Esophagus (tissue), 2 donors: ENCODE measurements around the gene SPACDR. TPM values are rescaled to one million over a fixed set of nuclear protein-coding genes. Genes with fewer than 3 reads are reported as not detected.
A peak's percentile ranks its signal among the peaks of the same experiment; 100 is the strongest.

Experiments
- H3K27ac ChIP-seq, 2 donors: one replicate each; pipeline ENCODE4 v1.5.1; 2013; ENCODE audit warnings: low read depth in 2 of 2, mild to moderate bottlenecking in 2 of 2, inconsistent platforms in 1 of 2, low read length in 1 of 2, moderate library complexity in 1 of 2
- H3K27me3 ChIP-seq, 2 donors: one replicate each; pipeline ENCODE4 v1.6.1; 2013; ENCODE audit warnings: low read length in 2 of 2, control low read depth in 1 of 2, mild to moderate bottlenecking in 1 of 2; ENCODE audit not compliant: insufficient read depth in 2 of 2, control insufficient read depth in 1 of 2
- H3K36me3 ChIP-seq, 2 donors: one replicate each; pipeline ENCODE4 v1.6.1; 2013; ENCODE audit warnings: low read length in 1 of 2; ENCODE audit not compliant: control insufficient read depth in 2 of 2, insufficient read depth in 2 of 2
- H3K4me1 ChIP-seq, 2 donors: one replicate each; pipeline ENCODE4 v1.6.1; 2013; ENCODE audit warnings: low read length in 1 of 2; ENCODE audit not compliant: control insufficient read depth in 2 of 2, insufficient read depth in 2 of 2
- H3K4me3 ChIP-seq, 2 donors: one replicate each; pipeline ENCODE4 v1.5.1; 2013; ENCODE audit warnings: low read length in 2 of 2, mild to moderate bottlenecking in 2 of 2, low read depth in 1 of 2, moderate library complexity in 1 of 2
- H3K9me3 ChIP-seq, 2 donors: one replicate each; pipeline ENCODE4 v1.6.1; 2013; ENCODE audit warnings: mild to moderate bottlenecking in 2 of 2, low read depth in 1 of 2, low read length in 1 of 2, moderate library complexity in 1 of 2; ENCODE audit not compliant: control insufficient read depth in 2 of 2, insufficient read depth in 1 of 2
- WGBS, 2 donors: extraction: QIAGEN DNeasy Blood & Tissue Kit; methylation state at CpG; one replicate each; pipeline ENCODE4 v1.1.7; 2013; 5-methylcytosine and 5-hydroxymethylcytosine counted together
- polyA plus RNA-seq, 2 donors: library from polyadenylated mRNA; stranded (reverse); fragments of 200-250 nt; gene quantifications; one replicate each; pipeline ENCODE4 v1.2.3, GENCODE V29; 2013
- donor health status: healthy with polysubstance abuse.
- donor health status: Bipolar disorder and iron deficiency.

The SPACDR gene
- polyA plus RNA-seq, 2 donors: 0.31 to 0.65 TPM

DNA sequence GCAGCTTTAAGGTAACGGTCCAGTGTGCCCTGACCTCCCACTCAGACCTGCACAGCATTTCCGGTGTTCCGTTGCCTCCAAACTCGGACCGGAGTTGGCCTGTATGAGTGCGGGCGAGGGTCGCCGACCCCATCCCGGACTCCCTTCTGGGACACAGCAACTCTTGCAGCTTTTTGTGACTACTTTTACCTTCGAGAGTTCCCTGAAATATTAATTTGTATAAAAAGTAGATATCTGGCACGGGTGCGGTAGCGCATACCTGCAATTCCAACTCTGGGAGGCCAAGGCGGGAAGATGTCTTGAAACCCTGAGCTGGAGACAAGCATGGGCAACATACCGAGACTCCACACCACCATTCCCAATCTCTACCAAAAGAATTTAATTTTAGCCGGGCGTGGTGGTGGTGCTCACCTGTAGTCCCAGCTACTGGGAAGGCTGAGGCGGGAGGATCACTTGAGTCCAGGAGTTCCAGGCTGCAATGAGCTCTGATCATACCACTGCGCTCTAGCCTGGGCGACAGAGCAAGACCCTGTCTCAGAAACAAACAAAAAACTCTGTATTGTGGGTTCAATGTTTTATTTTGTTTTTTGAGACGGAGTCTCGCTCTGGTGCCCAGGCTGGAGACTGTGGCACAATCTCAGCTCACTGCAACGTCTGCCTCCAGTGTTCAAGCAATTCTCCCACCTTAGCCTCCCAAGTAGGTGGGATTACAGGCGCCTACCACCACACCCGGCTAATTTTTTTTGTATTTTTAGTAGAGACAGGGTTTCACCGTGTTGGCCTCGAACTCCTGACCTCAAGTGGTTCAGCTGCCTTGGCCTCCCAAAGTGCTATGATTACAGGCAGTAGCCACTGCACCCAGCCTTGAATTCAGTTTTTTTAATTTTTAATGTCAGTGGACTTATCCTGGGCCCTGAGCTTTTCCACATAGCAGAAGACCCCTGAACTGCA lies 26.6 kb downstream of the SPACDR start:
- H3K27ac ChIP-seq: peak overlapping the region in 1 of 2 donors; percentile 36
- no peak overlapping the region for H3K4me3 ChIP-seq
- H3K36me3 ChIP-seq: peaks cover 5 to 14% of the 10 kb centered on the region in 2 donors
- 90 to 92% methylated on average over 28 of the region's 28 CpGs for WGBS, 2 donors
- H3K4me1 ChIP-seq: peaks cover 3 to 8% of the 10 kb centered on the region in 2 donors
- no peaks in the 10 kb centered on the region for H3K9me3 ChIP-seq
- H3K27me3 ChIP-seq: no peaks in the 10 kb centered on the region

DNA sequence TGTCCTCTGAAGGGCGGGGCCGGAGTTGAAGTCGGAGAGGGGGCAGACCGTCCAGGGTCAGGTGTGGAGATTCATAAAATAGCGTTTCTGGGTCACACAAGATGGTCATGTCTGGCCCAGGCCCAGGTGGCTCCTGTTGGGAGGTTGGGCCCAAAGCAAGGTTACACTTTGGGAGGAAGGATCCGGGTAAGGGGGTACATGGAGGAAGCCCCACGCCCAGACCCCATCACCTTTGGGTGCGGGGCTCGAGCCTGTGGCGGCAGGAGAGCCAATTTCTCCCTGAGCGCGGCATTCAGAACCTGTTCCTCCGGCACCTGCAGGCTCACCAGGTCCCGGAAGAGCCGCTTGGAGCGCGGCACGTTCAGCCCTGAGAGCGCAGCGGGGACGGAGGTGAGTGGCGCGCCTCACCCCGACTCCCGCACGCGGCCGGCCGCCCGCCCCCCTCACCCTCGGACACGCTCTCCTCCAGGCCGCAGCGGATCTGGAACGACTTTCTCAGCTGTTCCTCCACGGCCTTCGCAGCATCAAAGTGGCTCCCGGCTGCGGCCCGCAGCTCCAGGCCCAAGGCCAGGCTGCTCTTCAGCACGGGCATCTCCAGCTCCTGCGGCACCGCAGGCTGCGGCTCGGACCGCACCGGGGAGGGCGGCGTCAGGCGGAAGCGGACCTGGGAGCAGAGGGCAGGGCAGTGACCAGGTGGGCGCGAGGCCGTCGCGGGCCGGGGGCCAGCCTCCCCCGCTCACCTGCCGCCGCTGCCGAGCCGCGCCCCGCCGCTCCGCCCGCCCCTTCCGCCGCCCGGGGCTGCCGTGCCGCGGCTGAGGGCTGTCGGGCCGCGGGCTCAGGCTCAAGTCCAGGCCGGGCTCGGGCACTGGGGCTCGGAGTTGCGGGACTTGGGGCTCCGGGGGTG lies 28.4 kb downstream of the SPACDR start:
- H3K9me3 ChIP-seq: no peaks in the 10 kb centered on the region
- no peaks in the 10 kb centered on the region for H3K27me3 ChIP-seq
- H3K4me3 ChIP-seq: peak overlapping the region; percentile 93 to 98
- peaks cover 5 to 14% of the 10 kb centered on the region in 2 donors for H3K36me3 ChIP-seq
- peaks cover 11 to 18% of the 10 kb centered on the region in 2 donors for H3K4me1 ChIP-seq
- WGBS, 2 donors: 1% methylated on average over 64 to 81 of the region's 81 CpGs
- peak overlapping the region; percentile 97 to 99 for H3K27ac ChIP-seq

DNA sequence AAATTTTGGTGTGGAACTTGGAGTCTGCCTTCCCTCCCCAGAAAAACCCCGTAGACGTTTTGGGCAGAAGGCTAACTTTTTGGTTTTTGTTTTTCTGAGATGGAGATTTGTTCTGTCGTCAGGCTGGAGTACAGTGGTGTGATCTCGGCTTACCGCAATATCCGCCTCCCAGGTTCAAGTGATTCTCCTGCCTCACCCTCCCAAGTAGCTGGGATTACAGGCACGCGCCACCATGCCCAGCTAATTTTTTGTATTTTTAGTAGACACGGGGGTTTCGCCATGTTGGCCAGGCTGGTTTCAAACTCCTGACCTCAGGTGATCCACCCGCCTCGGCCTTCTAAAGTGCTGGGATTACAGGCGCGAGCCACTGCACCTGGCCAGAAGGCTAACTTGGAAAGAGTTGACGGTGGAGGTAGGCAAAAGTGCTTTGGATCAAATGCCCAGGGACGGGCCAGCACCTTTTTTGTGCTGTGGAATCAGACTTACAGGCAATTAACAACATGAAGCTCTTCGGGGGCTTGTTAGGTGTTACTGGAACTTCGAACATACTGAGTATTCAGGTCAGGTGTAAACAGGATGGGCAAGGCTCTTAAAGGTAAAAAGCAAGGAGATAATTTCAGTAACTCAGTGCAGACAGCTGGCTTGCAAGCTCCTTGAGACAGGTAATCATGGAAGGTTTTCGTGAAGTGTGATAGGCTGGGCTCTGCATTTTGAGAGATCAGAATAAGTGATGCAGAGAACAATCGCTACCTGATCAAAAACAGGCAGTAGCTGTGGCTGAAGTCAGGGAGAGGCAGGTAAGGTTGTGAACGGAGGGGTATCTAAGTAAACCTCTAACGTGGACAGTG lies 29.5 kb downstream of the SPACDR start:
- Histone ChIP-seq H3K4me3 (peak overlapping the region in 1 of 2 donors; percentile 98), H3K36me3 (peaks cover 5 to 14% of the 10 kb centered on the region in 2 donors), H3K4me1 (peaks cover 11 to 20% of the 10 kb centered on the region in 2 donors), H3K27me3 (no peaks in the 10 kb centered on the region), H3K27ac (peak overlapping the region; percentile 47 to 97), H3K9me3 (no peaks in the 10 kb centered on the region)
- WGBS, 2 donors: 75% methylated on average over 22 of the region's 22 CpGs

DNA sequence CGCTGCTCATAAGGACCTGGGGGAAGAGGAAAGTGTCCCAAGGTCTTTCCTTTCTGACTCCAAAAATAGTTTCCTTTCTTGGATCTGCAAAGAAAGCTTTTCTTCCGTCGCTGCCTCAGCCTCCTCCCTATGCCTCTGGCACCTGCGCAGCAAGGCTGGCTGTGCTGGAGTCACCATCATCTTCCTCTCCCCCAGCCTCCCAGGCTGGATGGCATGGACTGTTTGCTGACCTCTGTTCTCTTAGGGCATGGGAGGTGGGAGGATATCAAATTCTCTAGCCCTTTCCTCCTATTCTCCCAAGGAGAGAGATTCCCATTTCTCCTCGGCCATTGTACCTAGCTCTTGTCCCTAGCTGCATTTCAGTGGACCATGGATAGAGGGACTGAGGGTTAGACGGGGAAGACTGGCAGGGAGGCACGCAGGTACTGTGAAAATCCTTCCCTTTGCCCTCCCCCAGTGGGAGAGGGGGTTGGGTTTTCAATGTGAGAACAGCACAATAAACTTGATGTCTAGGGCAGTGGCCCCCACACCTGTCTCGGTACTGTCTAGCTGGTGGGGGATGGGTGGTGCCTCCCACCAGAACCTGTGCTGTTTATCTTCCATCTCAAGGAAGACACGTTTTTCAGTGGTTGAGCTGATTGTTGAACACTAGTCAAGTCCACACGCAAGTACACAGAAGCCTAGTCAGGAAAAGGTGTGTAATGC lies 30.3 kb downstream of the SPACDR start:
- Histone ChIP-seq H3K27ac (peak overlapping the region in 1 of 2 donors; percentile 24), H3K27me3 (no peaks in the 10 kb centered on the region), H3K9me3 (no peaks in the 10 kb centered on the region), H3K4me1 (peaks cover 11 to 20% of the 10 kb centered on the region in 2 donors), H3K36me3 (peaks cover 5 to 14% of the 10 kb centered on the region in 2 donors), H3K4me3 (no peak overlapping the region)
- WGBS, 2 donors: 74 to 78% methylated on average over 10 of the region's 10 CpGs

DNA sequence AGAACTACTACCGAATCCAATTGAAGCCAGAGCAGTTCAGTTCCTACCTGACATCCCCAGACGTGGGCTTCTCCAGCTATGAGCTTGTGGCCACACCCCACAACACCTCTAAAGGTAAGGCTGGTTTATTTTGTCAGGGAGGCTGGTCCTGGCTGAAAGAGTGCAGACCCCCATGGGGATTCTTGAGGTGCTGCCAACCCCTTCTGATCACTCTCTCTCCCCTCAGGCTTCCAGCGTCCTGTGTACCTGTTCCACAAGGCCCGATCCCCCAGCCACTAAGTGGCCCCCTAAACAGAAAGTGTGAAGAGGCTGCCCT lies 30.8 kb downstream of the SPACDR start:
- H3K27me3 ChIP-seq: no peaks in the 10 kb centered on the region
- H3K4me3 ChIP-seq: no peak overlapping the region
- H3K4me1 ChIP-seq: peaks cover 11 to 20% of the 10 kb centered on the region in 2 donors
- H3K27ac ChIP-seq: no peak overlapping the region
- no peaks in the 10 kb centered on the region for H3K9me3 ChIP-seq
- WGBS, 2 donors: 60 to 76% methylated on average over 4 of the region's 4 CpGs
- H3K36me3 ChIP-seq: peaks cover 5 to 14% of the 10 kb centered on the region in 2 donors

DNA sequence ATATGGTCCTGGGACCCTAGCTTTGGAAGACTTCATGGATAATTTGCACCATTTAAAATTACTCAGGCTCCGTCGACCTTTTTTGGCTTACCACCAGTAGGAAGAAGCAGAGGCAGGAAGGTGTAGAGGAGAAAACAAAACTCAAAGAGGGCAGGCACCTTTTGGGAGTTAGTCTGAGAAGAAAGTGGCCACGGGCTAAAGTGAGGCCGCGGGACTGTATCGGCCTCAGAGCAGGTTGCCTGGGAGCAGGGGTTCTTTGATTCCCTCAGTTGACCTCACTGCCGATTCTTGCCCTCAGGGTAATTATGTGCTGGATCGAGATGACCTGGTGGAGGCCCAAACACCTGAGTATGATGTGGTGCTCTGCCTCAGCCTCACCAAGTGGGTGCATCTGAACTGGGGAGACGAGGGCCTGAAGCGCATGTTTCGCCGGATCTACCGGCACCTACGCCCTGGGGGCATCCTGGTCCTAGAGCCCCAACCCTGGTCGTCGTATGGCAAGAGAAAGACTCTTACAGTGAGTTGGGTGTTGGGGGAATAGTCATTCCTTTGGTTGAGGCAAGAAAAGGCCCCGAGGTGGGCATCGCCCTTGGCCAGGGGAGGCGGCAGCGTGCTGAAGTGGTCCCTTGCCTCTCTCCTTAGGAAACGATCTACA lies 31.3 kb downstream of the SPACDR start:
- Histone ChIP-seq H3K4me3 (no peak overlapping the region), H3K4me1 (peaks cover 11 to 23% of the 10 kb centered on the region in 2 donors), H3K27me3 (no peaks in the 10 kb centered on the region), H3K9me3 (no peaks in the 10 kb centered on the region), H3K36me3 (peaks cover 5 to 14% of the 10 kb centered on the region in 2 donors), H3K27ac (peak overlapping the region in 1 of 2 donors; percentile 47)
- WGBS, 2 donors: 74 to 76% methylated on average over 21 of the region's 21 CpGs

DNA sequence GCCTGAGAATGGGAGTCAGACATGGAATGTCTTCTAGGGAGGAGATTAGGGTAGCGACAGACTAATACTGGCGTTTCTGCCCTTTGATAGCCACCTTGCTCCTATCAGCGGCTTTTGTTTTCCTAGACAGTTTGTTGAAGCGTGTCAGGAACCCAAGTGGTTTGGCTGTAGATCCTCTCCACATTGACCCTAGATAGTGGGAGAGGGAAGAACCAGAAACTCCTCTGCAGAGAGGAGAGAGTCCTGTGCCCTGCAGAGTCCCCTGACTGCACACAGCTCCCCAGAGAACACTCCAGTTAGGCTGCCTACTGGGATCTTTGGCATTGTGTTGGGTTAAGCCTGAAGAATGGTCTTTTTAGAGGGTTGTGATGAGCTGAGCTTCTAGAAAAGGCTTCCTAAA lies 32.0 kb downstream of the SPACDR start:
- no peaks in the 10 kb centered on the region for H3K27me3 ChIP-seq
- H3K4me1 ChIP-seq: peaks cover 11 to 23% of the 10 kb centered on the region in 2 donors
- H3K36me3 ChIP-seq: peaks cover 5 to 14% of the 10 kb centered on the region in 2 donors
- peak overlapping the region in 1 of 2 donors; percentile 47 for H3K27ac ChIP-seq
- no peaks in the 10 kb centered on the region for H3K9me3 ChIP-seq
- no peak overlapping the region for H3K4me3 ChIP-seq
- WGBS, 2 donors: 67 to 72% methylated on average over 4 of the region's 4 CpGs

DNA sequence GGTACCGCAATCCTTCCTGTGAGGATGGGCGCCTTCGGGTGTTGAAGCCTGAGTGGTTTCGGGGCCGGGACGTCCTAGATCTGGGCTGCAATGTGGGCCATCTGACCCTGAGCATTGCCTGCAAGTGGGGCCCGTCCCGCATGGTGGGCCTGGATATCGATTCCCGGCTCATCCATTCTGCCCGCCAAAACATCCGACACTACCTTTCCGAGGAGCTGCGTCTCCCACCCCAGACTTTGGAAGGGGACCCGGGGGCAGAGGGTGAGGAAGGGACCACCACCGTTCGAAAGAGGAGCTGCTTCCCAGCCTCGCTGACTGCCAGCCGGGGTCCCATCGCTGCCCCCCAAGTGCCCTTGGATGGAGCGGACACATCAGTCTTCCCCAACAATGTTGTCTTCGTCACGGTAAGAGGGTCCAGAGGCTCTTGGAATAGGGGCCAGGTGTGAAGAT lies 32.7 kb downstream of the SPACDR start:
- H3K4me1 ChIP-seq: peaks cover 11 to 23% of the 10 kb centered on the region in 2 donors
- H3K27me3 ChIP-seq: no peaks in the 10 kb centered on the region
- peaks cover 5 to 14% of the 10 kb centered on the region in 2 donors for H3K36me3 ChIP-seq
- H3K4me3 ChIP-seq: no peak overlapping the region
- 86 to 89% methylated on average over 23 of the region's 23 CpGs for WGBS, 2 donors
- H3K9me3 ChIP-seq: no peaks in the 10 kb centered on the region
- peak overlapping the region in 1 of 2 donors; percentile 47 for H3K27ac ChIP-seq
